ENCODE results near the gene LPP. TPM values are rescaled to one million over a fixed set of nuclear protein-coding genes. Genes with fewer than 3 reads are reported as not detected.

LPP gene
- total RNA-seq, 1 donor from 2014 or later, result 218 TPM

- no peaks in the 10 kb centered on the region for H3K27me3 ChIP-seq (ENCODE audit: control insufficient read depth, insufficient read depth, low read length)
- DNase-seq (ENCODE audit: low read depth), result no peak
- TF ChIP-seq CTCF (IDR thresholded peaks at IDR 0.05; ENCODE audit: insufficient read depth, low read length, poor library complexity, severe bottlenecking), result no peak
- H3K36me3 ChIP-seq (ENCODE audit: control insufficient read depth, insufficient read depth, low read length), result no peaks in the 10 kb centered on the region
- H3K4me3 ChIP-seq (ENCODE audit: low read depth, low read length), result no peak overlapping the region
Observed at GRCh38 chr3:188764609-188765008, 610.7 kb downstream of the LPP start.

GRCh38 chr3:188769831-188770230 lies 615.9 kb downstream of the LPP start:
- TF ChIP-seq CTCF (IDR thresholded peaks at IDR 0.05; ENCODE audit: insufficient read depth, low read length, poor library complexity, severe bottlenecking), result no peak
- H3K4me3 ChIP-seq (ENCODE audit: low read depth, low read length), result no peak overlapping the region
- H3K36me3 ChIP-seq (ENCODE audit: control insufficient read depth, insufficient read depth, low read length), result no peaks in the 10 kb centered on the region
- no peak for DNase-seq (ENCODE audit: low read depth)
- H3K27me3 ChIP-seq (ENCODE audit: control insufficient read depth, insufficient read depth, low read length), result no peaks in the 10 kb centered on the region

GRCh38 chr3:188772886-188773285 lies 618.9 kb downstream of the LPP start:
- H3K27me3 ChIP-seq (ENCODE audit: control insufficient read depth, insufficient read depth, low read length), result no peaks in the 10 kb centered on the region
- no peak for DNase-seq (ENCODE audit: low read depth)
- H3K36me3 ChIP-seq (ENCODE audit: control insufficient read depth, insufficient read depth, low read length), result no peaks in the 10 kb centered on the region
- H3K4me3 ChIP-seq (ENCODE audit: low read depth, low read length), result no peak overlapping the region
- no peak for TF ChIP-seq CTCF (IDR thresholded peaks at IDR 0.05; ENCODE audit: insufficient read depth, low read length, poor library complexity, severe bottlenecking)

GRCh38 chr3:188775412-188775811 lies 621.5 kb downstream of the LPP start:
- TF ChIP-seq CTCF (IDR thresholded peaks at IDR 0.05; ENCODE audit: insufficient read depth, low read length, poor library complexity, severe bottlenecking), result no peak
- Histone ChIP-seq H3K36me3 (ENCODE audit: control insufficient read depth, insufficient read depth, low read length) (no peaks in the 10 kb centered on the region), H3K27me3 (ENCODE audit: control insufficient read depth, insufficient read depth, low read length) (no peaks in the 10 kb centered on the region), H3K4me3 (ENCODE audit: low read depth, low read length) (no peak overlapping the region)
- no peak for DNase-seq (ENCODE audit: low read depth)

- Histone ChIP-seq H3K4me3 (ENCODE audit: low read depth, low read length) (no peak overlapping the region), H3K36me3 (ENCODE audit: control insufficient read depth, insufficient read depth, low read length) (no peaks in the 10 kb centered on the region), H3K27me3 (ENCODE audit: control insufficient read depth, insufficient read depth, low read length) (no peaks in the 10 kb centered on the region)
- no peak for TF ChIP-seq CTCF (IDR thresholded peaks at IDR 0.05; ENCODE audit: insufficient read depth, low read length, poor library complexity, severe bottlenecking)
- DNase-seq (ENCODE audit: low read depth), result no peak
Observed at GRCh38 chr3:188776447-188776846, 622.5 kb downstream of the LPP start.

GRCh38 chr3:188778091-188778852 lies 624.3 kb downstream of the LPP start:
- Histone ChIP-seq H3K27me3 (ENCODE audit: control insufficient read depth, insufficient read depth, low read length) (no peaks in the 10 kb centered on the region), H3K36me3 (ENCODE audit: control insufficient read depth, insufficient read depth, low read length) (no peaks in the 10 kb centered on the region), H3K4me3 (ENCODE audit: low read depth, low read length) (no peak overlapping the region)
- no peak for TF ChIP-seq CTCF (IDR thresholded peaks at IDR 0.05; ENCODE audit: insufficient read depth, low read length, poor library complexity, severe bottlenecking)
- DNase-seq (ENCODE audit: low read depth), result no peak

Data from kidney epithelial cell (primary cell).